ENCODE results near the gene STAT3.

DNA sequence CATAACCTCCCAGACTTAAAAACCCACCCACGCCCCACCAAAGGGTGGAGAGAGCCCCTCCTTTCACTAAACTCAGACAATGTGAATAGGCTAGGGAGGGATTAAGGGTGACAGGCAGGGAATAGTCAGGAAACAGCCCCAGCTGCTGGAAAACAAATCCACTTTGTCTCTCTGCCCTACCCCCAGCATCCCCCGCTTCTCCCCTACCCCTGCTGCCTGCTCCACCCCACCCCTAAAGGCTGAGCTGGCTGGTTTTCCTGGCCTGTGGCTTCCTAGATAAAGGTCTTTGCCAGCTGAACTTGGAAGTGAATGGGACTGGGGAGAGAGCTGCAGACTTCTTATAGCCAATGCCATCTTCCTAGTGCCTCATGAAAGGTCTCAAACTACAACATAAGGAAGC, 19.8 kb upstream of the STAT3 start:
- TF ChIP-seq POLR2A (IDR thresholded peaks at IDR 0.05), result no peak
- TF ChIP-seq, protein P1, sequence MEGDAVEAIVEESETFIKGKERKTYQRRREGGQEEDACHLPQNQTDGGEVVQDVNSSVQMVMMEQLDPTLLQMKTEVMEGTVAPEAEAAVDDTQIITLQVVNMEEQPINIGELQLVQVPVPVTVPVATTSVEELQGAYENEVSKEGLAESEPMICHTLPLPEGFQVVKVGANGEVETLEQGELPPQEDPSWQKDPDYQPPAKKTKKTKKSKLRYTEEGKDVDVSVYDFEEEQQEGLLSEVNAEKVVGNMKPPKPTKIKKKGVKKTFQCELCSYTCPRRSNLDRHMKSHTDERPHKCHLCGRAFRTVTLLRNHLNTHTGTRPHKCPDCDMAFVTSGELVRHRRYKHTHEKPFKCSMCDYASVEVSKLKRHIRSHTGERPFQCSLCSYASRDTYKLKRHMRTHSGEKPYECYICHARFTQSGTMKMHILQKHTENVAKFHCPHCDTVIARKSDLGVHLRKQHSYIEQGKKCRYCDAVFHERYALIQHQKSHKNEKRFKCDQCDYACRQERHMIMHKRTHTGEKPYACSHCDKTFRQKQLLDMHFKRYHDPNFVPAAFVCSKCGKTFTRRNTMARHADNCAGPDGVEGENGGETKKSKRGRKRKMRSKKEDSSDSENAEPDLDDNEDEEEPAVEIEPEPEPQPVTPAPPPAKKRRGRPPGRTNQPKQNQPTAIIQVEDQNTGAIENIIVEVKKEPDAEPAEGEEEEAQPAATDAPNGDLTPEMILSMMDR (IDR thresholded peaks at IDR 0.05), result no peak

All from sigmoid colon (tissue), 3 donors.